ENCODE results near the gene CMTM3.
"Not testable (repeated sequence)": the region's sequence is repeated elsewhere in the genome, so short reads cannot be mapped to it uniquely, and the experiment has no call there.

Gene CMTM3

DNA sequence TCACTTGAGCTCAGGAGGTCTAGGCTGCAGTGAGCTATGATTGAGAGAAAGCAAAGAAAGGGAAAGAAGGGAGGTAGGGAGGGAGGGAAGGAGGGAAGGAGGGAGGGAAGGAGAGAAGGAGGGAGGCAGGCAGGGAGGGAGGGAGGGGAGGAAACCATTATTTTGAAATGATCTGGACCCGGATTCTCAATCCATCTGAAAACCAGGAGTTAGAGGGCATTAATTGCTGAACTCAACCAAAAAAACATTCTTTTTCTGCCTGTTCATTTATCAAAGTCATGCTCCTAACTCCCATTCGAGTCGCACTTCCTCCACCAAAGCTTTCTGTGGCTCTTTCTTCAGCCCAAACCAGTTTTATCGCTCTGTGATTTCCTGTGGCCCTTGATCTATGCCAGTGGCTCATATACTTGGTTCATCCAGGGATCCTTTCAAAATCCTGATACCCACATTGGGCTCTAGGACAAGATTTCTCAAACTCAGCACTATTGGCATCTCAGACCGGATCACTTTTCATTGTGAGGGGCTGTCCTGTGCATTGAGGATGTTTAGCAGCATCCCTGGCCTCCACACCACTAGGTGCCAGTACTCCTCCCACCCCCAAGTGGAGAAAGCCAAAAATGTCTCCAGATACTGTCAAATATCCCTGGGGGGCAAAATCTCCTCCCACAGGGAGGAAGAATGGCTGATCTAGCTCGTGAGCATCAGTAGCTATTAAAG is 53.8 kb downstream of the CMTM3 start:
- H3K27ac ChIP-seq: no peak overlapping the region
- no peak for DNase-seq (ENCODE audit: low read depth, low spot score)

DNA sequence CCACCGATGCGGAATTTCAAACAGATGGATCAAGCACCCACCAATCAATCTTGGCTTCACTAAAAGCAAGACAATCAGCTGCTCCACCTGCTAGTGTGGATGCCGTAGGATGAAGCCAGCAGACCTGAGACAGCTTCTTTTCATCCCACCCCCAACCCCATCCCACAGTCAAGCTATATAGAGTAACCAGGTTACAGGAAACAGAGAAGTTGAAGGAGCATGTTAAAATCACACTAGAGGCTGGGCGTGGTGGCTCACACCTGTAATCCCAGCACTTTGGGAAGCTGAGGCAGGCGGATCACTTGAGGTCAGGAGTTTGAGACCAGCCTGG is 54.3 kb downstream of the CMTM3 start:
- DNase-seq (ENCODE audit: low read depth, low spot score): no peak
- no peak overlapping the region for H3K27ac ChIP-seq

DNA sequence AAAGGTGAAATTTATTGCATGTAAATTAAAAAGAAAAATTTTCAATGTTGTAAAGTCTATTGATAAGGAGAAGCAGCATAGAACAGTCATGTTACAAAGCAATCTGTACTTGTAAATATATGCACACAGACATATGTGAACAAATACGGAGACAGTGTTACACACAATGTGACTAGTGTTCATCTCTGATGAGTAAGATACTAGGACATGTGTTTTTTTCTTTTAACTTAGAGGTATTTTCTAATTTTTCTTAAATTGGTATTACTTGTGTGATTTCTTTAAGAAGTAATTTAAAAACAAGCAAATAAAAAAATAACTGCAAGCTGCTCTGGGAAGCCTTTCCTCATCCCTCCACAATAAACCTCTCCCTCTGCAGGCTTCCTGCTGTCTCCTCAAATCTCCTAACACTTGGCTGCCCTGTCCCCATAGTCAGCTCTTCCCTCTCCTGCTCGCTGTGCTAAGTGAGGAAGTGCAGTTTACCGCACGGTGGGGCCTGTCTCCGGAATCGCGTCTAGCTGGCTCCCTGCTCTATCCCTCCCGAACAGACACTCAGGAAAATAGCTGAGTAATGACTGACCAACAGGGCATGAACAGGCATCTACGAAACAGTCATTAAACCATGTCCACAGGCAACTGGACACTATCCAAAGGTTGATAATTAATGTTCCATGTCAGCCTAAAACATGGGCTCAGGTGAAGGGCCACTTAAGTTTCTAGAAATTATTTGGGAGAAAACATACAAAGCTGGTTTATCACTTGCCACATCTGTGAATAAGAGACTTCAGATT is 56.1 kb downstream of the CMTM3 start:
- DNase-seq (ENCODE audit: low read depth, low spot score): no peak
- H3K27ac ChIP-seq: peak overlapping the region; percentile 75

DNA sequence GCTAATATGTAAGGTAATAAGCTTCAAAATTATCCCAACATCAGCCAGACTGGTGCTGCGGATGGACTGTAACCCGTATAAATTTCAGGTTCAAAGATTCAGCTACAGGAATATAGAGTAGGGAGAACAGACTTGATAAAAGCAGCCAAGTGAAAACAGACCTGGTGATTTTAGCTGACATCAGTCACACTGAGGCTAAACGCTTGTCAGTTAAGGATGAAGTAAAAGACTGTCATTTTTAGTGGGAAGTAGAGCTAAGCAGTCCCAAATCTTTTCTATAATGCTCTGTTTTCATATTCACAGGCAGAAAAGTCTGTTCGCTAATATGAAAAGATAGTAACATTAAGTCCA is 56.7 kb downstream of the CMTM3 start:
- no peak for DNase-seq (ENCODE audit: low read depth, low spot score)
- H3K27ac ChIP-seq: peak overlapping the region; percentile 75

DNA sequence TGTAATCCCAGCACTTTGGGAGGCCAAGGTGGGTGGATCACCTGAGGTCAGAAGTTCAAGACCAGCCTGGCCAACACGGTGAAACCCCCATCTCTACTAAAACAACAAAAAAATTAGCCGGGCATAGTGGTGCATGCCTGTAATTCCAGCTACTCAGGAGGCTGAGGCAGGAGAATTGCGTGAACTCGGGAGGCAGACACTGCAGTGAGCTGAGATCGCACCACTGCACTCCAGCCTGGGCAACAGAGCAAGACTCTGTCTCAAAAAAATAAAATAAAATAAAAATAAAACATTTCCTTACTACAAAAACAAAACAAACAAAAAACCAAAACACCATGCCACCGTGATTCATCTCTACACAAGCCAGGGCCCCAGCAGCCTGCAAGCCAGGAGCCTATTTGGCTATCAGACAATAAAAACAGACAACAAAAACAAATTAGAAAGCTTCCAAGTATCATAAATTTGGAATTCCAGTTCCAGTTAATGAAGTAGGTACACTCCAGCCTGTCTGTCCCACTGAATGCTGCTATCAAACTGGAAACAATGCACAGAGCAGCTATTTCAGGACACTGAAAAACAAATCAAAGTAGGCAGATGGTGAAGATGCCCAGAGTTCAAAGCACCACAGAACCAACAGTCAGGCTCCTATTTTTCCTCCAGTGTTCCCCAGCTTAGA is 57.3 kb downstream of the CMTM3 start:
- peak overlapping the region; percentile 75 for H3K27ac ChIP-seq
- not testable (repeated sequence) for DNase-seq (ENCODE audit: low read depth, low spot score)

DNA sequence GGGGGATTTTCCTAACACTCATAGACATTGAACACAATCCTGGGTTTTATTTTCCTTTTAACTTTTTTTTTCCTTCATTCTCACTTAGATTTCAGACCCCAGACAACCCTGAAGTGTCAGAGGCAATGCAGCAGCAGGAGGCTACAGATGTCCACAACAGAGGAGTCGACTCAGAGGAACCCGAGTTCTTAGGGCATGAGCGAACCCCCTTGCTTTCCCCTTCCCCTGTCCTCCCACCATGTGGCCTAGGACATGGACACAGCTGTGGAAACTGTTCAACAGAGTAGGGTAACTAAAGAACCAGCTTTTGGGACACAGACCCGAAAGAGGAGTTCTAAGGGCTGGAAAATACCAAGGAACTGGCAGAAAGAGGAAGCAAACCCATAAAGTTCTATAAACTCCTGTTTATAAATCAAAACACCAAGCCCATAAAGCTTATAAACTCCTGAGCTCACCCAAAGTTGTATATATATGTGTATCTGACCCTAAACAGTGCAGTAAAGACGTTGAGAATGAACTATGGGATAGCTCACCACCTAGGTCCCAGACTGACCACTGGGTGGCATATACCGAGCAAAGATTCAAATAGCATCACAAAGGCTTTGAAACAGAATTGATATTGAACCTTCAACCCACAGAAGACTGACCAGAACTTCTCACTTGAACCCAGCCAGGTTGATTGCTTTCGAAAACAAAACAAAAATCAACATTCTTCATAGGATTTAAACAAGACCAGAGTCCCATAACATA is 58.1 kb downstream of the CMTM3 start:
- H3K27ac ChIP-seq: no peak overlapping the region

More for the DNA sequence above, 58.1 kb downstream of the CMTM3 start:
- no peak for DNase-seq (ENCODE audit: low read depth, low spot score)

Data from epithelial cell of prostate (primary cell).